CD4-positive, alpha-beta T cell treated with Interleukin-15 for 4 hours (primary cell): ENCODE results near the gene MAJIN.

Experiments used
- DNase-seq: peaks from one replicate; pipeline ENCODE4 v3.0.0-alpha.2; 2020; ENCODE audit warnings: low spot score

Gene MAJIN

DNA sequence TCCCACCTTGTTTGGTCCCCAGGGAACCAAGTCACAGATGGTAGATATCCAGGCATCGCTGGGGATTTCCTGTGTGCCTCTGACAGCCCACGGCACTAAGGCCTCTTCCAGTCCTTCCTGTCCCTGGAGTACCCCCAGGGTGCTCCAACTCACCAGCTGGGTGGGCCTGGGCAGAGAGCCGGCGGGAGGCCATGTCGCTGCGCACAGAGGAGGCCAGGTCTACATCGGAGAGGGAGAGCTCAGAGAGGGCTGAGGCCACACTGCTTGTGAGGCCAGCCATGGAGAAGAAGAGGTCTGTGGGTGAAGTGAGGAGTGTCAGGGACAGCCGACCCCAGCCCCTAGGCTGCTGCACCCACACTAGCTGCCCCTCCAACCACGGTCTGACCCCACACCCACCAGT lies 60.2 kb downstream of the MAJIN start:
- no peak for DNase-seq

DNA sequence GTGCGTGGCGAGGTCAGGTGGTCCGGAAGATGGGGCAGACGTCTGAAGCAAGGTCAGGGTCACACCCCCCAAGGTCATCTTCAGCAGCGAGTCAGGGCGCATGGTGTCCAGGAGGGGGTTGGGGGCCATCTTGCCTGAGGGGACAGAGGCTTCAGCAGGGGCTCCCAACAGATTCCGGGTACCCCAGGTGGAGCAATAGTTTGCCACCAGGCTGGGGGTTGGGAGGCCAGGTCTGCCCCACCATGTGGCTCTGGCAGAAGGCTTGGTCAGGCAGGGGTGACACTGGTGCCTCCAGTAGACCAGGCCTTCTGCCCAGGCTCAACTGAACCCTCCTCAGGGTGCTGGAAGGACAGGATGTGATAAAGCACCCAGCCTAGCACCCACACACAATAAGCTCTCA lies 60.8 kb downstream of the MAJIN start:
- DNase-seq = no peak

- no peak for DNase-seq
These were observed 61.3 kb downstream of the MAJIN start for GRCh38 chr11:64910451-64911093.

DNA sequence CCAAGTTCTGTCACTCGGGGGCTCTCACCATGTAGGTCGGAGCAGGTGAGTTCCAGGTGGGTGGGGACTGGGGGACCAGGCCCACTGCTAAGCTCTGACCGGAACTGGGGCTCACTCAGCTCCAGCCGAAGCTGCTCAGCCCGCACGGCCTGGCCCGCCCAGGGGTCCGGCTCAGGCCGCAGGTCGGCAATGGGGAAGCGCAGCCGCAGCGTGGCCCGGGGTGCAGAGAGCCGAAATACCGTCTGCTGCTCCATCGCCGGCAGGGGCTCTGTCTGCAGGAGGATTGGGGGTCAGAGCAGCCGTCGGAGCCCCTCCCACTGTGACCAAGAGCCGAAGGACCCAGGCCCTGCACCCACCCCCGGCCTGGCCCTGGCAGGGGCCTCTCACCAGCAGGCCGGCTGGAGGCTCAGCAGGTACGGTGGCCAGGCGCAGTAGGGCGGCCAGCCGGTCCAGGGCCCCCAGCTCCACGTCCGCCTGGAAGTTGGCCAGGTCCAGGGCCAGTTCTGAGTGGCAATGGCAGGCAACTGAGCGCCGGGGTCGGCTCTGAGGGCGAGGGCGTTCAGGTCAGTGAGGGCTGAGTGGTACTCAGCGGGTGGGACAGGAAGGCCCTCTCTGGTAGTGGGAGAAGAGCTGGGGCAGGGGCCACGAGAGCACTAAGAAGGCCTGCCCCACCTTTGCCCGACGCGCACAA lies 62.1 kb downstream of the MAJIN start:
- no peak for DNase-seq

- no peak for DNase-seq
These were observed 63.1 kb downstream of the MAJIN start for GRCh38 chr11:64908766-64909165.

- no peak for DNase-seq
These were observed 65.6 kb downstream of the MAJIN start for GRCh38 chr11:64906314-64906635.

DNA sequence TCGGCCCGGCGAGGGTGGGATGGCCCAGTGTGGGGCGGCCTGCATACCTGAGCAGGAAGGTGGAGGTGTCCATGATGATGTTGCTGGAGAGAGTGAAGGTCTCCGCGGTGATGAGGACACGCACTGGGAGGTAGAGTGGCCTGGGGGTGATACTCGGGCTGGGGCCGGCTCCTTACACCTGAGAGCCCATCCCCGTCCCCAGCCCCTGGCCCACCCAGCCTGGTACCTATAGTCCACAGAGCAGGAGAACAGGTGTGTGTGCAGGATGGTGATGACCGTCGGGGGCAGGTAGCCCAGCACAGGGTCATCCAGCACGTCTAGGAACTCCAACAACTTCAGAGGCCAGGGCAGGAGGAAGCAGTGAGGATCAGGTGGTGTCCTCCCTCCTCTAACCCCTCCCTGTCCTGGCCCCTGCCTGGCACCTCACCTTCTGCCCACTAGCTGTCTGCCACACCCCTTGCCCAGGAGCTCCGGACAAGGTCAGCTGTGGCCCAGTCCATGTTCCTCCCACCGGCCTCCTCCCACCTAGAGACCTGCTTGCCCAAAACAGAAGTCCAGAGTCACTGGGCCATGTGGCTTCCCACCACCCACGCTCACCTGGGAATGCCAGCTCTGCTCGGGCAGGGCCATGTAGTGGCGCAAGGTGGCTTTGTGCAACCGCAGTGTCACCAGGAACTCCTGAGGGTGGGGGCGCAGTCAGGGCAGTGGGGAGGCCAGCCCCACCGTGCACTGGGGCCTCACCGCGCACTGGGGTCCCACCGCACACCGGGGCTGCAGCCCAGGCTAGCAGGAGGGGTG lies 66.2 kb downstream of the MAJIN start:
- DNase-seq = no peak

GRCh38 chr11:64903291-64903833 lies 68.5 kb downstream of the MAJIN start:
- no peak for DNase-seq

DNA sequence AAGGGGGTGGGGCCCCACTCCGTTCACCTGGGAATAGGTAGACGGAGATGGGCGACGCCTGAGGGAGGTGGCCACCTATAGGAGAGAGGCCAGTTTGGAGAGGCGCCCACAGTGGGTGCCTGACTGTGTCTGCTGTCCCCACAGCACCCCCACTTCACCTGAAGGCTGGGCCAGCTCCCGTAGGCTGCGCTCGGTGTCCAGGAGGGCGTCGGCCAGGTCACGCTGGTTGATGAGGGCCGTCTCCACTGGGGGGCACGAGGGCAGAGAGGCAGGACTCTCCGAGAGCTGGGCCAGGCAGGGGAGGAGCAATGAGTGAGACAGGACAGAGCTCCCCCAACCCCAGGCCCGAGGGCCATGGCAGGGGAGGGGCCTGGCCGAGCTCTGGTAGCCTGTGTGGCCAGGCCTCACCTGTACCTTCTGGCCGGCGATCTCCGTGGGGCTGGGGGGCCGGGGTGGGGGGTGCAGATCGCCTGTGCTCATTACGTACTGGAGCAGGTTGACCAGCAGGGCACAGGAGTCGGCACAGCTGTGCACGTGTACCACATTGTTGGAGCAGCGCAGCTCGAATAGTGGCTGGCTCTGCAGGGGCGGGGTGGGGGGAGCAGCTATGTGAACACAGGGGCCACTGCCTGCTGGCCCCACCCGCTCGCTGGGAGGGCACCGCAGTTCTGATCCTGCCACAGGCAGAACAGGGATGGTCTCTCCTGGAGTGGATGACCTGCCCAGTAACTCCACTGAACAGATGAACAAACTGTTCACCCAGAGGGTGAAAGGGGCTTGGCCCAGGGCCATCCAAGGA lies 69.6 kb downstream of the MAJIN start:
- DNase-seq = no peak

DNA sequence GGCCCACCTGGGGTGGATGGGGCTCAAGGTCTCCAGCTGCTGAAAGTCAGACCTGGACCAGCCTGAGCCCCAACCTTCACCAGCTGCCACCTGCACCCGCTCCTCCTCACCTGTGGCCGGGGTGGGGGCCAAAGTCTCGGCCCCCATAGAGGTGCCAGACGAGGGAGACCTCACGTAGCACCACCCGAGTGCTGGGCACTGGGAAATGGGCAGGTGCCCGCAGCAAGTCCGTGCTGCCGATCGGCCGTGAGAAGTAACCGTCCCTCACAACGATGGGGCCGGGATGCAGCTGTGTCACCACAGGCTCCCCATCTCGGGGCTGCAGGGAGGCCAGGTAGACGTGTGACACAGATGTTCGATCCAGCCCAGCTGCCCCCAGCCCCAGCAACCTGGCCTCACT lies 71.1 kb downstream of the MAJIN start:
- no peak for DNase-seq

GRCh38 chr11:64900263-64900678 lies 71.6 kb downstream of the MAJIN start:
- peak; percentile 85 for DNase-seq

GRCh38 chr11:64898541-64898940 lies 73.4 kb downstream of the MAJIN start:
- no peak for DNase-seq

DNA sequence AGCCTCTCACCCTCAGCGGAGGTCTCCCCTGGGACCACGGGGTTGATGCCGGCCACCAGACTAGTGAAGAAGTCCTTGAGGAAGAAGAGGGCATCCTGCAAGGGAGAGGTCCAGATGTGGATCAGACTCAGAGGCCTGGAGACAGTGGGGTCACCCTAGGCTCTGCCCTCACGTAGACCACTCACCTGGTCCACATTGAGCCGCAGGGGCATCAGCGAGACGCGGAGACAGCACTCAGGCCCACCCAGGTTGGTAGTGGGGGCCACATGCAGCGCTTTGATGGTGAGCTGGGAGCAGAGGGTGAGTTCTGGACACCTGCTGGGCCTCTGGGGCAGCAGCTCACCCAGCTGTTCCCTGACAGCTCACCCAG lies 73.8 kb downstream of the MAJIN start:
- no peak for DNase-seq

DNA sequence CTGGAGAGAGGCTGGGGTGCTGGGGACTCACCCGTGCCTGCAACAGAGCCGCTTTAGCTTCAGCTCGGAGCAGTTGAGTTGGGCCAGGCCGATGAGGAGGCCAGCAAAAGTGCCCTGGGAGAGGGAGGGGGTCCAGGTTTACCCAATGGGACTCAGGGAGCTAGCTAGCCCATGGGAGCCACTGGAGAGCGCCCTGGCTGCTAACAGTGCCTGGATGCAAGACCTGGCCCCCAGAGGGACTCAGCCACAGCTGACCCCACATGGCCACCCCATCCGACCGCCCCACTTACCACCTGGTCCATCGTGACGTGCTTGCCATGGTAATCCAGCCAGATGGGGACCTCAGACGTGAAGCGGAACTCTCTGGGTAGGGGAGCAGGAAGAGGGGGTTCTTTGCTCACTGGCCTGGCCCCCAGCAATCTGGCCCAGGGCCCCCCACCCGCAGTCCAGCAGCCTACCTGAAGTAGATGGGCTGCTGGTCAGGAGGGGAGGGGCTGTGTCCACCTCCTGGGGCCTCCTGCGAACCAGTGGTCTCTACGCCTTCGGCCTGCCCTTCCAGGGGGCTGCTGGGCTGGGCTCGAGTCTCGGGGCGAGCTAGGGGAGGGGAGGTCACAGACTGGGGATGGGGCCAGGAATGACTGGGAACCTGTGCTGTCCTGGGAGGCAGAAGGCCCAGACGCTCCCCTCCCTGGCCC lies 74.4 kb downstream of the MAJIN start:
- no peak for DNase-seq

DNA sequence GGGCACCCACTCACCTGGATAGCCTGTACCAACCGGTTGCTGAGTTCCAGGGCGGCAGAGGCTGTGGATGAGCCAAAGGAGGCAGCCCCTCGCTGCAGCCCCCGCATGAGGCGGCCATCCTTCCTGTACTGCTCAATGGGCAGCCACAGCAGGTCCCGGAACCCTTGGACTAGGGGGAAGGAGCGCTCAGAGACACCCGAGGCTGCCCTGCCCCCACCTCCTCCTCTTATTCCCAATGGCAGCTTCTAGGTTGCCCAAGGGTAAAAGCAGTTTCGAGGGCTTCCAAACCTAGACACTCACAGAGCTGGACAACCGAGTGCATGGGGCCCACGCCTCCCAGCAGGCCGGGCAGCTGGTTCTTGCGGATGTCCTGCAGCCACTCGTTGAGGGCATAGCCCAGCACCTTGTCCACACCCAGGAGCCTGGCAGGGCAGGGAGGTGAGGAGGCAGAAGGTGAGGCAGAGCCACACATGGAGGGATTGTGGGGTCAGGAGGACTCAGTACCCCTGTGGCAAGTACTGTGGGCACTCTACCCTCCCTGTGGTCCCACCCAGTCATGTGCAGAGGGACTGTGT lies 75.4 kb downstream of the MAJIN start:
- DNase-seq = no peak

GRCh38 chr11:64894812-64895452 lies 77.0 kb downstream of the MAJIN start:
- DNase-seq = no peak

- peak; percentile 89 for DNase-seq
These were observed 77.7 kb downstream of the MAJIN start for GRCh38 chr11:64894070-64894811.

GRCh38 chr11:64893194-64894069 lies 78.5 kb downstream of the MAJIN start:
- no peak for DNase-seq

- DNase-seq = no peak
These were observed 79.1 kb downstream of the MAJIN start for GRCh38 chr11:64892838-64893193.
